HepG2 (cell line): ENCODE results near the gene NEGR1. TPM values are rescaled to one million over a fixed set of nuclear protein-coding genes. Genes with fewer than 3 reads are reported as not detected.
A peak's percentile ranks its signal among the peaks of the same experiment; 100 is the strongest.

Experiments
- ARNT ChIP-seq: fragments of 450-650 bp; IDR thresholded peaks from 2 replicates; pipeline ENCODE4 v1.6.1; 2017
- BORCS8-MEF2B ChIP-seq: sonication (generic); formaldehyde crosslinking; IDR thresholded peaks from 2 replicates; pipeline ENCODE4 v1.8.0; 2022; ENCODE audit warnings: mild to moderate bottlenecking, missing genetic modification reagents
- CBX2 ChIP-seq, 2 experiments: fragments of 200-600 bp in 1 of 2; sonication (generic); formaldehyde crosslinking in 1 of 2; IDR thresholded peaks; 2 replicates each; pipeline versions ENCODE4 v1.7.0 to v1.8.1; 2018 to 2022; ENCODE audit warnings: low read depth in 2 of 2, low read length in 1 of 2, mild to moderate bottlenecking in 1 of 2, missing genetic modification reagents in 1 of 2
- CCDC6 ChIP-seq: sonication (generic); formaldehyde crosslinking; IDR thresholded peaks from 2 replicates; pipeline ENCODE4 v1.8.1; 2022; ENCODE audit warnings: mild to moderate bottlenecking, missing genetic modification reagents, moderate library complexity
- FIP1L1 ChIP-seq: fragments of 200-400 bp; formaldehyde crosslinking; IDR thresholded peaks from 2 replicates; pipeline ENCODE4 v1.6.1; 2018; ENCODE audit warnings: low read depth, mild to moderate bottlenecking, low read length, moderate library complexity, borderline replicate concordance; ENCODE audit not compliant: insufficient read depth
- ISX ChIP-seq: sonication (generic); formaldehyde crosslinking; conservative IDR thresholded peaks from 2 replicates; pipeline ENCODE4 v1.5.0; 2020; ENCODE audit warnings: missing genetic modification reagents
- PAWR ChIP-seq: sonication (generic); formaldehyde crosslinking; IDR thresholded peaks from 2 replicates; pipeline ENCODE4 v1.4.0; 2020; ENCODE audit warnings: missing genetic modification reagents, mild to moderate bottlenecking, borderline replicate concordance
- POGK ChIP-seq: sonication (generic); formaldehyde crosslinking; conservative IDR thresholded peaks from 2 replicates; pipeline ENCODE4 v1.8.0; 2022; ENCODE audit warnings: mild to moderate bottlenecking, moderate library complexity, missing genetic modification reagents
- RELA ChIP-seq: sonication (generic); formaldehyde crosslinking; IDR thresholded peaks from 2 replicates; pipeline ENCODE4 v1.4.0; 2020; ENCODE audit warnings: missing genetic modification reagents
- SALL1 ChIP-seq: sonication (generic); formaldehyde crosslinking; IDR thresholded peaks from 2 replicates; pipeline ENCODE4 v1.8.0; 2022; ENCODE audit warnings: mild to moderate bottlenecking, missing genetic modification reagents
- SIN3B ChIP-seq: fragments of 150-350 bp; IDR thresholded peaks from 2 replicates; pipeline ENCODE4 v1.6.1; 2014; ENCODE audit warnings: low read length
- XRCC5 ChIP-seq: fragments of 200-400 bp; formaldehyde crosslinking; optimal IDR thresholded peaks from 2 replicates; pipeline ENCODE3; 2017; ENCODE audit warnings: mild to moderate bottlenecking, low read length
- ZBTB49 ChIP-seq: sonication (generic); formaldehyde crosslinking; IDR thresholded peaks from 2 replicates; pipeline ENCODE4 v1.4.0; 2020; ENCODE audit warnings: missing genetic modification reagents, borderline replicate concordance
- ZMAT5 ChIP-seq: sonication (generic); formaldehyde crosslinking; IDR thresholded peaks from 2 replicates; pipeline ENCODE4 v1.5.0; 2020; ENCODE audit warnings: mild to moderate bottlenecking, low read depth, missing genetic modification reagents, borderline replicate concordance
- ZNF101 ChIP-seq: sonication (generic); formaldehyde crosslinking; IDR thresholded peaks from 2 replicates; pipeline ENCODE4 v1.4.0; 2020; ENCODE audit warnings: mild to moderate bottlenecking, low read depth, missing genetic modification reagents, borderline replicate concordance
- ZNF18 ChIP-seq: sonication (generic); formaldehyde crosslinking; IDR thresholded peaks from 2 replicates; pipeline ENCODE4 v1.8.0; 2022; ENCODE audit warnings: mild to moderate bottlenecking, missing genetic modification reagents; ENCODE audit not compliant: insufficient replicate concordance
- ZNF510 ChIP-seq: sonication (generic); formaldehyde crosslinking; IDR thresholded peaks from 2 replicates; pipeline ENCODE4 v1.4.0; 2020; ENCODE audit warnings: low read depth, mild to moderate bottlenecking, missing genetic modification reagents
- ZNF652 ChIP-seq: IDR thresholded peaks from 2 replicates; pipeline ENCODE4 v1.6.1; 2016; ENCODE audit warnings: low read depth, borderline replicate concordance
- ZNF777 ChIP-seq: sonication (generic); formaldehyde crosslinking; IDR thresholded peaks from 2 replicates; pipeline ENCODE4 v1.4.0; 2020; ENCODE audit warnings: missing genetic modification reagents
- polyA plus RNA-seq, 8 experiments: library from polyadenylated mRNA; depleted of rRNA in 3 of 8; stranded (reverse) in 7 of 8; unstranded in 1 of 8; fragments of >200 nt; fragmentation: Illumina TruSeq in 4 of 8; extraction: Trizol in 4 of 8; gene quantifications; 2 replicates each; pipeline versions ENCODE4 v1.2.1 to v1.2.3, GENCODE V29; 2011 to 2016; ENCODE audit warnings: low read depth in 4 of 8, missing spikeins in 1 of 8, mixed read lengths in 1 of 8; ENCODE audit not compliant: insufficient read depth in 1 of 8
- total RNA-seq, 5 experiments: library from RNA; depleted of rRNA; stranded (reverse); fragments of >200 nt; fragmentation: Illumina TruSeq; extraction: Trizol; gene quantifications; 2 replicates each; pipeline ENCODE4 v1.2.3, GENCODE V29; 2016; ENCODE audit warnings: low read depth in 1 of 5
- TF ChIP-seq, protein P1 (sequence below): sonication (generic); formaldehyde crosslinking; IDR thresholded peaks from 2 replicates; pipeline ENCODE4 v1.5.0; 2020; ENCODE audit warnings: missing genetic modification reagents

NEGR1 gene
- total and polyA plus RNA-seq, 2 of the 13 experiments (the other 11 are each of a cell fraction or from before 2014, with no cell fraction given), result not detected

GRCh38 chr1:72283307-72284083 lies 1.2 kb upstream of the NEGR1 start (continued):
- peak; percentile 28; the same call in 1 of the 2 replicates for TF ChIP-seq SALL1 (CRISPR knock-in tag)
- no peak for TF ChIP-seq ZNF777 (CRISPR knock-in tag)
- TF ChIP-seq PAWR, result no peak
- TF ChIP-seq RELA (CRISPR knock-in tag), result no peak
- no peak for TF ChIP-seq ZNF18 (CRISPR knock-in tag)
- TF ChIP-seq ZNF101 (CRISPR knock-in tag), result no peak
- TF ChIP-seq, protein P1, sequence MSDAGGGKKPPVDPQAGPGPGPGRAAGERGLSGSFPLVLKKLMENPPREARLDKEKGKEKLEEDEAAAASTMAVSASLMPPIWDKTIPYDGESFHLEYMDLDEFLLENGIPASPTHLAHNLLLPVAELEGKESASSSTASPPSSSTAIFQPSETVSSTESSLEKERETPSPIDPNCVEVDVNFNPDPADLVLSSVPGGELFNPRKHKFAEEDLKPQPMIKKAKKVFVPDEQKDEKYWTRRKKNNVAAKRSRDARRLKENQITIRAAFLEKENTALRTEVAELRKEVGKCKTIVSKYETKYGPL (CRISPR knock-in tag), result no peak
- TF ChIP-seq BORCS8-MEF2B (CRISPR knock-in tag), result 0 out of 2 replicates have a peak, but pooled peaks have one; percentile 27
- TF ChIP-seq ZNF652 (CRISPR knock-in tag), result peak; percentile 63
- TF ChIP-seq XRCC5, result peak; percentile 5
- TF ChIP-seq ZBTB49 (CRISPR knock-in tag), result no peak
- TF ChIP-seq ARNT, result no peak
- TF ChIP-seq CBX2 (IDR thresholded peaks at IDR 0.05; ENCODE audit: low read depth, low read length), result no peak
- peak; percentile 72; the same call in 1 of the 2 replicates for TF ChIP-seq CBX2 (CRISPR knock-in tag; IDR thresholded peaks at IDR 0.05; ENCODE audit: low read depth)
- TF ChIP-seq ISX (CRISPR knock-in tag), result no peak
- TF ChIP-seq CCDC6 (CRISPR knock-in tag), result no peak
- no peak for TF ChIP-seq ZMAT5 (CRISPR knock-in tag)
- no peak for TF ChIP-seq ZNF510 (CRISPR knock-in tag)
- no peak for TF ChIP-seq SIN3B
- no peak for TF ChIP-seq FIP1L1
- no peak for TF ChIP-seq POGK (CRISPR knock-in tag)
